Prostate gland (tissue), 2 donors: Measurements from ENCODE around the gene MINK1.

Experiments used
- POLR2A ChIP-seq: fragments of 450-650 bp; IDR thresholded peaks from one replicate; pipeline ENCODE4 v1.6.1; 2016; ENCODE audit warnings: antibody characterized with exemption, mild to moderate bottlenecking
- POLR2AphosphoS5 ChIP-seq: sonication (generic); formaldehyde crosslinking; IDR thresholded peaks from one replicate; pipeline ENCODE4 v1.6.1; 2017; ENCODE audit warnings: antibody characterized with exemption
- TF ChIP-seq, protein P1 (sequence below), 4 experiments: fragments of 200-600 bp in 2 of 4; fragments of 450-650 bp in 2 of 4; sonication (generic) in 2 of 4; IDR thresholded peaks; 1 replicate in 3 of 4; 2 replicates in 1 of 4; pipeline ENCODE4 v1.5.1; 2016 to 2019; ENCODE audit warnings: antibody characterized with exemption in 4 of 4, mild to moderate bottlenecking in 2 of 4, moderate library complexity in 2 of 4

DNA sequence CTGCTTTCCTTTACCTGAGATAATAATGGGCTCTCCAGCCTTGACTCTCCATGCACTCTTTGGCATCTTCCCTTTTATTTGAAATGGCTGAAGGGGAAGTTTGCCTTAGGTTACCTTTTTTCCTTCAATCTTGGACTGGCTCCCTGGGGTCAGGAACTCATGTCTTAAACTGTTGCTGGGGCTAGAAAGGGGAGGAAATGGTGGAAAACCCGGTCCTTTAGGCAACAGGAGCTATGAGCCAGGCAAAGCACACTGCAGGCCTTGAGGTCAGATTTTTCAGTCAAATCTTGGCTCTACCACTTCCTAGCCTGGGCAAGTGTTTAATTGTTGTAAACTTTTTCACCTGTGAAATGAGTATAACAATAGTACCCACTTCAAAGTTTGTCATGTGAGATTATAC, 30.2 kb downstream of the MINK1 start:
- TF ChIP-seq, protein P1, sequence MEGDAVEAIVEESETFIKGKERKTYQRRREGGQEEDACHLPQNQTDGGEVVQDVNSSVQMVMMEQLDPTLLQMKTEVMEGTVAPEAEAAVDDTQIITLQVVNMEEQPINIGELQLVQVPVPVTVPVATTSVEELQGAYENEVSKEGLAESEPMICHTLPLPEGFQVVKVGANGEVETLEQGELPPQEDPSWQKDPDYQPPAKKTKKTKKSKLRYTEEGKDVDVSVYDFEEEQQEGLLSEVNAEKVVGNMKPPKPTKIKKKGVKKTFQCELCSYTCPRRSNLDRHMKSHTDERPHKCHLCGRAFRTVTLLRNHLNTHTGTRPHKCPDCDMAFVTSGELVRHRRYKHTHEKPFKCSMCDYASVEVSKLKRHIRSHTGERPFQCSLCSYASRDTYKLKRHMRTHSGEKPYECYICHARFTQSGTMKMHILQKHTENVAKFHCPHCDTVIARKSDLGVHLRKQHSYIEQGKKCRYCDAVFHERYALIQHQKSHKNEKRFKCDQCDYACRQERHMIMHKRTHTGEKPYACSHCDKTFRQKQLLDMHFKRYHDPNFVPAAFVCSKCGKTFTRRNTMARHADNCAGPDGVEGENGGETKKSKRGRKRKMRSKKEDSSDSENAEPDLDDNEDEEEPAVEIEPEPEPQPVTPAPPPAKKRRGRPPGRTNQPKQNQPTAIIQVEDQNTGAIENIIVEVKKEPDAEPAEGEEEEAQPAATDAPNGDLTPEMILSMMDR (IDR thresholded peaks at IDR 0.05) = no peak
- TF ChIP-seq POLR2A (no peak), POLR2AphosphoS5 (no peak)
